ENCODE results near the gene RTN4RL2. TPM values are rescaled to one million over a fixed set of nuclear protein-coding genes. Genes with fewer than 3 reads are reported as not detected.

The RTN4RL2 gene
- total and polyA plus RNA-seq, 9 of the 15 experiments (the other 6 are each of a cell fraction or from before 2014, with no cell fraction given) = 0.06 to 1.9 (median 0.34) TPM; not detected in 4

DNA sequence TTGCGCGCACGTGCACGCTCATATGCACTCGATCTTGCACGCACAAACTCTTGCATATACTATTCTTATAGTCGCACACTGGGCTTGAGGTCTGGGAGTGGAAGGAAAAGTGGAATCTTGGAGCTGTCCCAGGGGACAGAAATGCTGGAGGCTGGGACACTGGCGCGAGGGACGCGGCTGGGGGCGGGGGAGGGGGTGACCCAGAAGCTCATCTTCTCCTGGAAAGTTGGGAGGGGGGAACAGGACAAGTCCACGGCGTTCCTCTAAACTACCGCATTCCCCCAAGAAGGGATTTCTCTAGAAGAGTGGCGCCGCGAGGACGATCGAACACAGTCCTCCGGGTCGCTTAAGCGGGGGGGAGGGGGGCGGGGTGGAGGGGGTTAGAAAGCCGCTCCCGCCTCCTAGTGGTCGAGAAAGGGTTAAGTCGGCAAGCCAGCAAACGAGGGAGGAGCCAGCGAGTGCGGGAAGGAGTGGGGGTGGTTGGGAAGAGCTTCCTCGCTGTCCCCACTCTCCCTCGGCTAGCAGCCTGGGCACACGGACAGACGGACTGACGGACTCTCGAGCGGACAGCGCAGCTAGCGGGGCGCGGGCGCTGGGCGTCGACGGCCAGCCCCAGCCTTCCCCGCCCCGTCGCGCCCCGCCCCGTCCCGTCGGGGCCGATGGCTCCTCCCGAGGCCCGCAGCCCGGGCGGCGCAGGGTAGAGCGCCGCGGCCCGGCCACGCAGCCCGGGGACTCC is at the start of gene RTN4RL2 (continued):
- TF ChIP-seq CHD7 (IDR thresholded peaks at IDR 0.05; ENCODE audit: low read depth, low read length) (no peak), ZNF780A (CRISPR knock-in tag; IDR thresholded peaks at IDR 0.05) (no peak), POLR2AphosphoS2 (IDR thresholded peaks at IDR 0.05; ENCODE audit: low read length) (no peak), ILF3 (IDR thresholded peaks at IDR 0.05; ENCODE audit: borderline replicate concordance) (no peak), NCOA6 (IDR thresholded peaks at IDR 0.05) (peak; percentile 96), CSDE1 (IDR thresholded peaks at IDR 0.05) (no peak), POLR2G (IDR thresholded peaks at IDR 0.05; ENCODE audit: low read depth, low read length) (peak; percentile 48; the same call in 1 of the 2 replicates), RHOXF2B (CRISPR knock-in tag; conservative IDR thresholded peaks at IDR 0.05) (no peak), L3MBTL2 (IDR thresholded peaks at IDR 0.05) (peak; percentile 24; the same call in 1 of the 2 replicates), ZNF766 (CRISPR knock-in tag; conservative IDR thresholded peaks at IDR 0.05) (0 out of 2 replicates have a peak, but pooled peaks have one; percentile 19), XRCC4 (IDR thresholded peaks at IDR 0.05; ENCODE audit: extremely low read depth, insufficient read depth, insufficient read length) (no peak), TSC22D4 (tag; IDR thresholded peaks at IDR 0.05) (no peak), UBTF (IDR thresholded peaks at IDR 0.05; ENCODE audit: borderline replicate concordance in 1 of 2, low read depth in 2 of 2, low read length in 2 of 2) (0 out of 4 replicates have a peak, but pooled peaks of 1 of the 2 experiments have one; percentile 53)
